Measurements from ENCODE around the gene ASAH2. TPM values are rescaled to one million over a fixed set of nuclear protein-coding genes. Genes with fewer than 3 reads are reported as not detected.

The ASAH2 gene
- total and polyA plus RNA-seq, 4 donors, result 0.75 to 3.0 (median 1.0) TPM

- Histone ChIP-seq H3K9me3 (ENCODE audit: control insufficient read depth in 4 of 4, low read length in 3 of 4) (peaks cover 0 to 2% (median 0%) of the 10 kb centered on the region in 4 donors), H3K36me3 (ENCODE audit: control insufficient read depth in 4 of 4, insufficient read depth in 3 of 4, low read depth in 1 of 4, low read length in 3 of 4) (no peaks in the 10 kb centered on the region), H3K4me3 (ENCODE audit: low read depth in 1 of 3, low read length in 3 of 3) (no peak overlapping the region), H3K9ac (ENCODE audit: low read depth in 1 of 2, low read length in 2 of 2) (no peak overlapping the region), H3K27ac (ENCODE audit: low read depth in 1 of 2, low read length in 2 of 2) (no peak overlapping the region), H3K27me3 (ENCODE audit: control insufficient read depth in 4 of 4, insufficient read depth in 4 of 4, low read length in 3 of 4) (no peaks in the 10 kb centered on the region), H3K4me1 (ENCODE audit: control insufficient read depth in 4 of 4, insufficient read depth in 4 of 4, low read length in 3 of 4) (no peaks in the 10 kb centered on the region)
- no peak for TF ChIP-seq FOXA2 (IDR thresholded peaks at IDR 0.05)
- TF ChIP-seq, protein P1, sequence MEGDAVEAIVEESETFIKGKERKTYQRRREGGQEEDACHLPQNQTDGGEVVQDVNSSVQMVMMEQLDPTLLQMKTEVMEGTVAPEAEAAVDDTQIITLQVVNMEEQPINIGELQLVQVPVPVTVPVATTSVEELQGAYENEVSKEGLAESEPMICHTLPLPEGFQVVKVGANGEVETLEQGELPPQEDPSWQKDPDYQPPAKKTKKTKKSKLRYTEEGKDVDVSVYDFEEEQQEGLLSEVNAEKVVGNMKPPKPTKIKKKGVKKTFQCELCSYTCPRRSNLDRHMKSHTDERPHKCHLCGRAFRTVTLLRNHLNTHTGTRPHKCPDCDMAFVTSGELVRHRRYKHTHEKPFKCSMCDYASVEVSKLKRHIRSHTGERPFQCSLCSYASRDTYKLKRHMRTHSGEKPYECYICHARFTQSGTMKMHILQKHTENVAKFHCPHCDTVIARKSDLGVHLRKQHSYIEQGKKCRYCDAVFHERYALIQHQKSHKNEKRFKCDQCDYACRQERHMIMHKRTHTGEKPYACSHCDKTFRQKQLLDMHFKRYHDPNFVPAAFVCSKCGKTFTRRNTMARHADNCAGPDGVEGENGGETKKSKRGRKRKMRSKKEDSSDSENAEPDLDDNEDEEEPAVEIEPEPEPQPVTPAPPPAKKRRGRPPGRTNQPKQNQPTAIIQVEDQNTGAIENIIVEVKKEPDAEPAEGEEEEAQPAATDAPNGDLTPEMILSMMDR (IDR thresholded peaks at IDR 0.05; ENCODE audit: low read depth, low read length, missing input control), result no peak
- TF ChIP-seq GABPA (IDR thresholded peaks at IDR 0.05 in 1 of 2, conservative IDR thresholded peaks at IDR 0.05 in 1 of 2), result no peak
- TF ChIP-seq ZBTB33 (IDR thresholded peaks at IDR 0.05), result no peak
- TF ChIP-seq JUND (IDR thresholded peaks at IDR 0.05), result no peak
- TF ChIP-seq, protein P2, sequence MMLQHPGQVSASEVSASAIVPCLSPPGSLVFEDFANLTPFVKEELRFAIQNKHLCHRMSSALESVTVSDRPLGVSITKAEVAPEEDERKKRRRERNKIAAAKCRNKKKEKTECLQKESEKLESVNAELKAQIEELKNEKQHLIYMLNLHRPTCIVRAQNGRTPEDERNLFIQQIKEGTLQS (IDR thresholded peaks at IDR 0.05), result no peak
- no peak for TF ChIP-seq SP1 (IDR thresholded peaks at IDR 0.05)
- TF ChIP-seq, protein P3, sequence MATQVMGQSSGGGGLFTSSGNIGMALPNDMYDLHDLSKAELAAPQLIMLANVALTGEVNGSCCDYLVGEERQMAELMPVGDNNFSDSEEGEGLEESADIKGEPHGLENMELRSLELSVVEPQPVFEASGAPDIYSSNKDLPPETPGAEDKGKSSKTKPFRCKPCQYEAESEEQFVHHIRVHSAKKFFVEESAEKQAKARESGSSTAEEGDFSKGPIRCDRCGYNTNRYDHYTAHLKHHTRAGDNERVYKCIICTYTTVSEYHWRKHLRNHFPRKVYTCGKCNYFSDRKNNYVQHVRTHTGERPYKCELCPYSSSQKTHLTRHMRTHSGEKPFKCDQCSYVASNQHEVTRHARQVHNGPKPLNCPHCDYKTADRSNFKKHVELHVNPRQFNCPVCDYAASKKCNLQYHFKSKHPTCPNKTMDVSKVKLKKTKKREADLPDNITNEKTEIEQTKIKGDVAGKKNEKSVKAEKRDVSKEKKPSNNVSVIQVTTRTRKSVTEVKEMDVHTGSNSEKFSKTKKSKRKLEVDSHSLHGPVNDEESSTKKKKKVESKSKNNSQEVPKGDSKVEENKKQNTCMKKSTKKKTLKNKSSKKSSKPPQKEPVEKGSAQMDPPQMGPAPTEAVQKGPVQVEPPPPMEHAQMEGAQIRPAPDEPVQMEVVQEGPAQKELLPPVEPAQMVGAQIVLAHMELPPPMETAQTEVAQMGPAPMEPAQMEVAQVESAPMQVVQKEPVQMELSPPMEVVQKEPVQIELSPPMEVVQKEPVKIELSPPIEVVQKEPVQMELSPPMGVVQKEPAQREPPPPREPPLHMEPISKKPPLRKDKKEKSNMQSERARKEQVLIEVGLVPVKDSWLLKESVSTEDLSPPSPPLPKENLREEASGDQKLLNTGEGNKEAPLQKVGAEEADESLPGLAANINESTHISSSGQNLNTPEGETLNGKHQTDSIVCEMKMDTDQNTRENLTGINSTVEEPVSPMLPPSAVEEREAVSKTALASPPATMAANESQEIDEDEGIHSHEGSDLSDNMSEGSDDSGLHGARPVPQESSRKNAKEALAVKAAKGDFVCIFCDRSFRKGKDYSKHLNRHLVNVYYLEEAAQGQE (IDR thresholded peaks at IDR 0.05), result no peak
- TF ChIP-seq, protein P4, sequence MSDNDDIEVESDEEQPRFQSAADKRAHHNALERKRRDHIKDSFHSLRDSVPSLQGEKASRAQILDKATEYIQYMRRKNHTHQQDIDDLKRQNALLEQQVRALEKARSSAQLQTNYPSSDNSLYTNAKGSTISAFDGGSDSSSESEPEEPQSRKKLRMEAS (IDR thresholded peaks at IDR 0.05), result no peak
- no peak for TF ChIP-seq RXRA (IDR thresholded peaks at IDR 0.05)
- no peak for TF ChIP-seq FOXA1 (IDR thresholded peaks at IDR 0.05)
- TF ChIP-seq NR2F2 (IDR thresholded peaks at IDR 0.05), result no peak
- no peak for TF ChIP-seq YY1 (IDR thresholded peaks at IDR 0.05)
- no peak for TF ChIP-seq HNF4A (conservative IDR thresholded peaks at IDR 0.05)
- no peak for TF ChIP-seq RAD21 (IDR thresholded peaks at IDR 0.05)
- no peak for TF ChIP-seq HNF4G (IDR thresholded peaks at IDR 0.05)
- no peak for DNase-seq (ENCODE audit: low spot score)
- 97% methylated on average over 1 of the region's 1 CpG for WGBS
Observed at GRCh38 chr10:50299948-50300669, 48.8 kb upstream of the ASAH2 start.
